ENCODE data around the gene CACNA1E.

The CACNA1E gene

DNA sequence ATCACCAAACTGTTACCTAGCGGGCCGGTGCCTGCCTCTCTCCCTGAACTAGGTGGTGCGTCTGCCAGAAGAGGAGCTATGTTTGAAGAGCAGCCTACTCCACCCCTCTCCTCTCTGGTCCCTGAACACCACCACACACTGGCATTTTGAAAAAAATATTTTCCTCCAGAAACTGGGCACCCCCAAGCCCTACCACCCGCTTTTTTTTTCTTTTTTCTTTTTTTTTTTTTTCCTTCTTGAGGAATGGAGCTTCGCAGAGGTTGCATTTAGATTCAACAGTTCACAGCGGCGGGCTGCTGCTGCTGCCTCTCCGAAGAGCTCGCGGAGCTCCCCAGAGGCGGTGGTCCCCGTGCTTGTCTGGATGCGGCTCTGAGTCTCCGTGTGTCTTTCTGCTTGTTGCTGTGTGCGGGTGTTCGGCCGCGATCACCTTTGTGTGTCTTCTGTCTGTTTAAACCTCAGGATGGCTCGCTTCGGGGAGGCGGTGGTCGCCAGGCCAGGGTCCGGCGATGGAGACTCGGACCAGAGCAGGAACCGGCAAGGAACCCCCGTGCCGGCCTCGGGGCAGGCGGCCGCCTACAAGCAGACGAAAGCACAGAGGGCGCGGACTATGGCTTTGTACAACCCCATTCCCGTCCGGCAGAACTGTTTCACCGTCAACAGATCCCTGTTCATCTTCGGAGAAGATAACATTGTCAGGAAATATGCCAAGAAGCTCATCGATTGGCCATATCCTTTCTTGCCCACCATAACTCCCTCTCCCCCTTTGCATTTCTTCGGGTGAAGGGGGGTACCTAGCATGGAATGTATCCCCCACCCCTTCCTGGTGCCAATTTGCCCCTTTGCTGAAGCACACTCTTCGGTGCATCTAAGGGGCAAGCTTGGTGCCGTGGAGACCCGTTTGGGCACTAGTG lies at the start of gene CACNA1E:
Gene CACNA1E (plus strand): TSS at position 233 of the 911 bp plus-strand sequence. CDS start 228 bp downstream, at position 461.
- Histone ChIP-seq H3K9me3 (ENCODE audit: control insufficient read depth, insufficient read depth, low read length) (no peaks in the 10 kb centered on the region), H3K36me3 (ENCODE audit: control insufficient read depth, insufficient read depth, low read length) (no peaks in the 10 kb centered on the region), H3K4me3 (ENCODE audit: low read depth, low read length) (peak within 1 kb of the TSS; percentile 54), H3K4me1 (ENCODE audit: control insufficient read depth, insufficient read depth, low read length) (peaks cover 2% of the 10 kb centered on the region), H3K27me3 (ENCODE audit: control insufficient read depth, insufficient read depth, low read length) (peaks cover 82% of the 10 kb centered on the region), H3K9ac (ENCODE audit: low read depth, low read length) (peak within 1 kb of the TSS; percentile 54)

DNA sequence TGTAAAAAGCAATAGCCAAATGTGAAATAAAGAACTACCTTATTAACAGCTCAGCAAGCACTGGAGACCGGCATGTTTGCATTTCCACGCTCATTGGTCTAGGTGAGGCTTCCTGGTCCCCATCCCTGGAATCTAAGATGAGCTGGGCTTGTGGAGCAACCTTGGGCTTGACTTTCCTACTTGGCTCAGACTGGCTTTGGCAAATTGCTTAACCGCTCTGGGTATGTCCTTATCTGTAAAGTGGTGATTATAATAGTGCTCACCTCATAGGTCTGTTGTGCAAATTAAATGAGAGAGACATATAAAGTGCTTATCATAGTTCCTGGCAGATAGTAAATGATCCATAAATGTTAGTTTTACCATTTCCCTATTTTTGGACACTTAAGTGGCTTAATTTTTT lies 49.4 kb upstream of the CACNA1E start:
- Histone ChIP-seq H3K36me3 (ENCODE audit: control insufficient read depth, insufficient read depth, low read length) (no peaks in the 10 kb centered on the region), H3K4me1 (ENCODE audit: control insufficient read depth, insufficient read depth, low read length) (no peaks in the 10 kb centered on the region), H3K27me3 (ENCODE audit: control insufficient read depth, insufficient read depth, low read length) (no peaks in the 10 kb centered on the region), H3K4me3 (ENCODE audit: low read depth, low read length) (no peak overlapping the region), H3K9me3 (ENCODE audit: control insufficient read depth, insufficient read depth, low read length) (no peaks in the 10 kb centered on the region), H3K9ac (ENCODE audit: low read depth, low read length) (no peak overlapping the region)

GRCh38 chr1:181438013-181438412 lies 45.3 kb upstream of the CACNA1E start:
- no peak overlapping the region for H3K9ac ChIP-seq (ENCODE audit: low read depth, low read length)
- H3K4me3 ChIP-seq (ENCODE audit: low read depth, low read length): no peak overlapping the region
- no peaks in the 10 kb centered on the region for H3K9me3 ChIP-seq (ENCODE audit: control insufficient read depth, insufficient read depth, low read length)
- no peaks in the 10 kb centered on the region for H3K36me3 ChIP-seq (ENCODE audit: control insufficient read depth, insufficient read depth, low read length)
- no peaks in the 10 kb centered on the region for H3K27me3 ChIP-seq (ENCODE audit: control insufficient read depth, insufficient read depth, low read length)
- H3K4me1 ChIP-seq (ENCODE audit: control insufficient read depth, insufficient read depth, low read length): no peaks in the 10 kb centered on the region

DNA sequence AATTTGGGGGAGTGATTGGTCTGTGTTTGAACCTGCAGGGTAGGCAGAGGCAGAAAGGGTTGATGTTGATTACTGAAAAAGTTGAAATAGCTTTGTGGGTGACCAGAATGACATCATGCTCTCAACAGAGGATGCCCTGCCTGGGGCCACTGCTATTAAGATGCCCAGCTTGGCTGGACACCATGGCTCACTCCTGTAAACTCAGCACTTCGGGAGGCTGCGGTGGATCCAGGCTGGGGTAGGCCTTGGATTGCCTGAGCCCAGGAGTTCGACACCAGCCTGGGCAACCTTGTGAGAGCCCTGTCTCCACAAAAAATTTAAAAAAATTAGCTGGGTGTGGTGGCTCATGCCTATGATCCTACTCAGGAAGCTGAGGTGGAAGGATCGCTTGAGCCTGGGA lies 42.8 kb upstream of the CACNA1E start:
- no peaks in the 10 kb centered on the region for H3K27me3 ChIP-seq (ENCODE audit: control insufficient read depth, insufficient read depth, low read length)
- no peak overlapping the region for H3K4me3 ChIP-seq (ENCODE audit: low read depth, low read length)
- H3K4me1 ChIP-seq (ENCODE audit: control insufficient read depth, insufficient read depth, low read length): no peaks in the 10 kb centered on the region
- no peaks in the 10 kb centered on the region for H3K36me3 ChIP-seq (ENCODE audit: control insufficient read depth, insufficient read depth, low read length)
- H3K9ac ChIP-seq (ENCODE audit: low read depth, low read length): no peak overlapping the region
- no peaks in the 10 kb centered on the region for H3K9me3 ChIP-seq (ENCODE audit: control insufficient read depth, insufficient read depth, low read length)

GRCh38 chr1:181442181-181442525 lies 41.2 kb upstream of the CACNA1E start:
- no peak overlapping the region for H3K9ac ChIP-seq (ENCODE audit: low read depth, low read length)
- no peaks in the 10 kb centered on the region for H3K36me3 ChIP-seq (ENCODE audit: control insufficient read depth, insufficient read depth, low read length)
- no peaks in the 10 kb centered on the region for H3K27me3 ChIP-seq (ENCODE audit: control insufficient read depth, insufficient read depth, low read length)
- H3K9me3 ChIP-seq (ENCODE audit: control insufficient read depth, insufficient read depth, low read length): no peaks in the 10 kb centered on the region
- H3K4me3 ChIP-seq (ENCODE audit: low read depth, low read length): no peak overlapping the region
- H3K4me1 ChIP-seq (ENCODE audit: control insufficient read depth, insufficient read depth, low read length): no peaks in the 10 kb centered on the region

DNA sequence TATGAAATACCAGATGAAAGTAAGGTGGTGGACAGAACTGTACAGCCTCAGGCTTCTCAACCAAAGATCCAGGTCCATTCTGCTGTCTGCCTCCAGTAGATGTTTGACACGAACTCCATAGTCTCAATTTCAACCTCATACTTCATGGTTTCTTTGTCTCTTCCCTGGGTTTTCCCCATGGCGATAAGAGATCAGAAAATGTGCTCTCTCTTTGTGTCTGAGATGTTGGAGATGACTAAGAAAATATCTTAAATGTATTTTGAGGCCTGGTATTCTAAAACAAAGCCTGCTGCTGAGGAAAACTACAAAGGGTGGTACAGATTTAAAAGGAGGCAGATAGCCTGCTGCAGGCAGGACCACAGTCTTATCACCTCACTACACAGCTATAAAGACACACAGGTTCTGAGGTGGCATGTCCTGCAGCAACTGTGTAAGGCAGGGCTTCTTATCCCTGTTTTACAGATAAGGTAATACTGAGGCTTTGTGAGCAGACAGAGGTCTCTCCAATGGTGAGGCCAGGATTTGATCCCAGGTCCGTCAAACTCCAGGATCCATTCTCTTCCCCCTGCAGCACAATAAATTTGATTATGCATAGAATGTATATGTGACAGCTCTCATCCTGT lies 40.0 kb upstream of the CACNA1E start:
- Histone ChIP-seq H3K27me3 (ENCODE audit: control insufficient read depth, insufficient read depth, low read length) (no peaks in the 10 kb centered on the region), H3K4me3 (ENCODE audit: low read depth, low read length) (no peak overlapping the region), H3K36me3 (ENCODE audit: control insufficient read depth, insufficient read depth, low read length) (no peaks in the 10 kb centered on the region), H3K4me1 (ENCODE audit: control insufficient read depth, insufficient read depth, low read length) (no peaks in the 10 kb centered on the region), H3K9me3 (ENCODE audit: control insufficient read depth, insufficient read depth, low read length) (no peaks in the 10 kb centered on the region), H3K9ac (ENCODE audit: low read depth, low read length) (no peak overlapping the region)

DNA sequence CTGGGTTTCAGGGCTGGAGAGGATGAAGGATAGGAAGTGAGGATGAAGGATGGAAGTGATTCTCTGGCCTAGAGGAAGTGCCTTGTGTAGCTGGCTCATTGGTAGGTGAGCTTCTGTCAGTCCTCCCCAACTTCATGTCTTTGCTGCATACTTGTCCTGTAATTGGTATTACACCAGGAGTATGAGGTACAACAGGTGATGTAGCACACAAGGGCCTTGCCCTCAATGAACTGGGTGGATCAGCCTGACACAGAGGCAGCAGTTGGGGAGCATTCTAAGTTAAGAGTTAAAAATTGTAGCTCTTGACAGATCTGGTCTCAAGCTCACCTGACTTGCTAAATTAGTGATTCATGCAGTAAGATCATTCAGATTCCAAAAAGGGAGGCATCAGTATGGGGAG lies 37.9 kb upstream of the CACNA1E start:
- no peaks in the 10 kb centered on the region for H3K9me3 ChIP-seq (ENCODE audit: control insufficient read depth, insufficient read depth, low read length)
- H3K4me3 ChIP-seq (ENCODE audit: low read depth, low read length): no peak overlapping the region
- no peaks in the 10 kb centered on the region for H3K4me1 ChIP-seq (ENCODE audit: control insufficient read depth, insufficient read depth, low read length)
- no peaks in the 10 kb centered on the region for H3K36me3 ChIP-seq (ENCODE audit: control insufficient read depth, insufficient read depth, low read length)
- H3K27me3 ChIP-seq (ENCODE audit: control insufficient read depth, insufficient read depth, low read length): no peaks in the 10 kb centered on the region
- H3K9ac ChIP-seq (ENCODE audit: low read depth, low read length): no peak overlapping the region

DNA sequence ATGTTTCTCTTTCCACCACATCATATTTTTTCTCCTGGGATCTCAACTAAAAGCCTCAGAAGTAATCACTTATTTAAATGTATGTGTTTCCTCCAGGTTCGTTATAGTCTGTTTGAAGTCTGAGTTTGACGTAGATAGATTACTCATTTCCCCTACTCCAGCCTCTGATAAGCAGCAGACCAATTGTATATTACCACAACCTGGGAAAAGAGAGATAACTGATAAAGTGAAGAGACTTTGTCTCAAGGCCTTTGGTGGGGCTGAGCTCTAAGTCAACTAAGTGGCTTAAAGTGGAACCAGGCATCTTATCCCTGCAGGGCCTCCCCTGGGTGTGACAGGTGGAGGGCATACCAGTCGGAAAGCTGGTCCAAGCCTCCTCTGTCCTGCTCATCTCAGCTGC lies 34.9 kb upstream of the CACNA1E start:
- Histone ChIP-seq H3K4me1 (ENCODE audit: control insufficient read depth, insufficient read depth, low read length) (no peaks in the 10 kb centered on the region), H3K9me3 (ENCODE audit: control insufficient read depth, insufficient read depth, low read length) (no peaks in the 10 kb centered on the region), H3K9ac (ENCODE audit: low read depth, low read length) (no peak overlapping the region), H3K36me3 (ENCODE audit: control insufficient read depth, insufficient read depth, low read length) (no peaks in the 10 kb centered on the region), H3K4me3 (ENCODE audit: low read depth, low read length) (no peak overlapping the region), H3K27me3 (ENCODE audit: control insufficient read depth, insufficient read depth, low read length) (no peaks in the 10 kb centered on the region)

GRCh38 chr1:181451661-181452230 lies 31.6 kb upstream of the CACNA1E start:
- H3K9ac ChIP-seq (ENCODE audit: low read depth, low read length): no peak overlapping the region
- H3K36me3 ChIP-seq (ENCODE audit: control insufficient read depth, insufficient read depth, low read length): no peaks in the 10 kb centered on the region
- H3K9me3 ChIP-seq (ENCODE audit: control insufficient read depth, insufficient read depth, low read length): no peaks in the 10 kb centered on the region
- H3K4me1 ChIP-seq (ENCODE audit: control insufficient read depth, insufficient read depth, low read length): no peaks in the 10 kb centered on the region
- no peaks in the 10 kb centered on the region for H3K27me3 ChIP-seq (ENCODE audit: control insufficient read depth, insufficient read depth, low read length)
- no peak overlapping the region for H3K4me3 ChIP-seq (ENCODE audit: low read depth, low read length)

- Histone ChIP-seq H3K9ac (ENCODE audit: low read depth, low read length) (no peak overlapping the region), H3K36me3 (ENCODE audit: control insufficient read depth, insufficient read depth, low read length) (no peaks in the 10 kb centered on the region), H3K4me3 (ENCODE audit: low read depth, low read length) (no peak overlapping the region), H3K4me1 (ENCODE audit: control insufficient read depth, insufficient read depth, low read length) (no peaks in the 10 kb centered on the region), H3K9me3 (ENCODE audit: control insufficient read depth, insufficient read depth, low read length) (no peaks in the 10 kb centered on the region), H3K27me3 (ENCODE audit: control insufficient read depth, insufficient read depth, low read length) (no peaks in the 10 kb centered on the region)
Observed at GRCh38 chr1:181452746-181453145, 30.6 kb upstream of the CACNA1E start.

DNA sequence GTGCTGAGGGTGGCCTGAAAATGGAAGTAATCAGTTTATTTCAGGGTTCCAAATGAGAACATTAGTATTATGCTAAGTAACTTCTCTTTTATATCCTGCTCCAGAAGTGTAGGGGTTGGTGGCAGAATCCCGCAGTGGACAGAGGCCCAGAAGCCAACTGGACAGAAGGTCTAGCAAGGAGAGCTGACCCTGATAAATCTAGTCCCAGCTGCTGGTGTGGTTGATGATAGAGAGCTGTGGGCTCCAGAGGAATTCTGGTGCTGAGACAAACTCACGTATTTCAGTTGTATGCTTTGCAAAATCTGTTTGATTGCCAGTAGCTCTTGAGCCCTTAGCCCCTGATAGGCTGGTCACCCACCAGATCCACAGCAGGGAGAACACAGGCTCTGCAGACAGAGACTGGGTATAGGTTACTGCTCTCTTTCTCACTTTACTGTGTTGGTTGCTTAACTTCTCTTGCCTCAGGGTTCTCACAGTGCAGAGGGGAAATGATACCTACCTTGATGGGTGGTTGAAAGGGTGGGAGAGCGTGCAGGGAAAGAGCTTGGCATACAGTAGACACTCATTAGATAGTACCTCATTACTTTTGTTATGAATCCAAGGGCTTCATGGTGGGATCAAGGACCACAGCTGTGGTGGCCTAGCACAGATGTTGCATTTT lies 29.6 kb upstream of the CACNA1E start:
- H3K4me1 ChIP-seq (ENCODE audit: control insufficient read depth, insufficient read depth, low read length): no peaks in the 10 kb centered on the region
- H3K36me3 ChIP-seq (ENCODE audit: control insufficient read depth, insufficient read depth, low read length): no peaks in the 10 kb centered on the region
- no peaks in the 10 kb centered on the region for H3K9me3 ChIP-seq (ENCODE audit: control insufficient read depth, insufficient read depth, low read length)
- no peak overlapping the region for H3K9ac ChIP-seq (ENCODE audit: low read depth, low read length)
- no peak overlapping the region for H3K4me3 ChIP-seq (ENCODE audit: low read depth, low read length)
- H3K27me3 ChIP-seq (ENCODE audit: control insufficient read depth, insufficient read depth, low read length): no peaks in the 10 kb centered on the region

Measured in iPS-15b (cell line).